ENCODE measurements around the gene NINL. TPM values are rescaled to one million over a fixed set of nuclear protein-coding genes. Genes with fewer than 3 reads are reported as not detected.

Gene NINL
- total RNA-seq, 1 experiment from 2014 or later: 13.6 TPM

DNA sequence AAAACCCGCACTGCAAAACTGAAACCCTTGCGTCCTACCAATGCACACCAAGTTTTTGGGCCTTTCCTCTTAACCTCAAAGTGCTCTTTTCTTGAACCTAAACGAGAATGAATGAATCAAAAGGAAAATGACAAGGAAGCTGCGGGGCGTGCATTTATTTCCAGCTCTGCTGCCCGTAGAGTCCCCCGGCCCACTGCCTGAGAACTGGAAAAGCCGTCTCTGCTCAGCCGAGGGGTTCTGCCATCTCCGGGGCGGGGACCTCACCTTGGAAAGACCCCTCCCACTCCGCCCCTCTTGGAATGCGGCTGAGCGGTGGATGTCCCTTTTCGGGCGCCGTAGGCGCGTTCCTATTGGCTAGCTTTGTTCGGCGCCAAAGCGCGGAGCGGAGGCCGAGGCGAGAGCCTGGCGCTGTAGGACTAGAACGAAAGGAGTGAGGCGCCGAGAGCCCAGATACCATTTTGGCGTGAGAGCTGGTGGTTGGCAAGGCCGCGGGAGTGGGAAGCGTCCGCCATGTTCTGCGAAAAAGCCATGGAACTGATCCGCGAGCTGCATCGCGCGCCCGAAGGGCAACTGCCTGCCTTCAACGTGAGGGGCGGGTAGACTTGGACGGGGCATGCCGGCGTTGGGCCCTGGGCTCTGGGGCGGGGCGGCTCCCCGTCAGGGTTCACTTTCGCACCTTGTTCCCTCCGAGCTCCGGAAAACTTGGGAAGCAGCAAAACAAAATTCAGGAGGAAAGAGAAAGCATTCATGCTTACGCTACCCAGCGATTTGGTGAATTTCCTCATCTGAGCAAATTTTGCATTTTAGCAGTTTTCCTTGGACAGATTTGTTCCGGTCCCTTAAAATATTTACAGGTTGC, 177.8 kb downstream of the NINL start, which contains the start of gene GINS1:
Gene GINS1, plus strand, starts transcription at position 363 of the 859 bp plus-strand sequence. Its CDS starts 148 bp downstream, at position 511.
- Histone ChIP-seq H3K4me3 (ENCODE audit: low read depth, low read length) (peak within 1 kb of the TSS; percentile 69), H3K36me3 (ENCODE audit: control insufficient read depth, insufficient read depth, low read length) (no peaks in the 10 kb centered on the region; the same call in none of the 2 replicates), H3K4me1 (0 out of 2 replicates have a peak, but pooled peaks cover 3% of the 10 kb centered on the region), H3K9me3 (peaks cover 17% of the 10 kb centered on the region), H3K27me3 (replicated peaks; ENCODE audit: control insufficient read depth, insufficient read depth, low read length) (no peaks in the 10 kb centered on the region)
- TF ChIP-seq CTCF (IDR thresholded peaks at IDR 0.05; ENCODE audit: insufficient read depth in 1 of 2, low read depth in 1 of 2, low read length in 1 of 2, severe bottlenecking in 1 of 2, unreplicated experiment in 1 of 2): no peak
- Mint-ChIP-seq H3K27ac (ENCODE audit: unreplicated experiment) (peak within 1 kb of the TSS; percentile 99), H3K9me3 (ENCODE audit: unreplicated experiment) (peaks cover 22% of the 10 kb centered on the region), H3K4me1 (ENCODE audit: low read depth, unreplicated experiment) (peaks cover 11% of the 10 kb centered on the region), H3K36me3 (ENCODE audit: insufficient read depth, unreplicated experiment) (peaks cover 22% of the 10 kb centered on the region), H3K27me3 (ENCODE audit: insufficient read depth, unreplicated experiment) (no peaks in the 10 kb centered on the region), H3K4me3 (ENCODE audit: unreplicated experiment) (peak within 1 kb of the TSS; percentile 96)
- ChIA-PET CTCF (interaction anchor here (0.8 to 1.8 kb wide), 3 partner anchors 9 to 71 kb away, joined by 3 to 18 read pairs (median 6); no protein-coding TSS in a partner anchor), POLR2A (interaction anchor here (0.6 to 1.3 kb wide), 11 partner anchors 9 to 163 kb away, joined by 3 to 14 read pairs (median 5); partner anchors contain the start of genes ABHD12 and PYGB)
- BruUV-seq (replicated peaks): TSS peak; percentile 84
- DNase-seq: peak; percentile 98
- intact Hi-C loops (cut with micrococcal nuclease; ENCODE audit: unreplicated experiment): loop anchor here (1.0 to 10.0 kb wide), 2 partner anchors 17 to 413 kb away; partner anchors contain the start of genes ABHD12 and APMAP

Other genes starting within 250 kb of the NINL start
- 84.9 and 104 TPM in 2 replicates for gene ABHD12, start 194.7 kb downstream of the NINL start, total RNA-seq (2022)
- gene GINS1, start 177.9 kb downstream of the NINL start, total RNA-seq (2022): 48.7 and 50.9 TPM in 2 replicates
- gene NANP, start 38.5 kb upstream of the NINL start, total RNA-seq (2022): 9.3 and 10.1 TPM in 2 replicates
- gene ZNF337, start 111.3 kb upstream of the NINL start, total RNA-seq (2022): 7.4 and 8.4 TPM in 2 replicates